SU-DHL-6 (cell line): ENCODE data around the gene SLC39A10.

ENCODE experiments used
- H2AFZ ChIP-seq: fragments of 200-600 bp; sonication (generic); 2 replicates; pipeline ENCODE4 v1.6.1; 2014; ENCODE audit warnings: low read depth, mild to moderate bottlenecking, moderate library complexity, mixed read lengths, antibody characterized with exemption, low read length; ENCODE audit not compliant: severe bottlenecking
- H3F3A ChIP-seq: fragments of 200-600 bp; shearing (Covaris generic); 2 replicates; pipeline ENCODE4 v1.6.0; 2016; ENCODE audit warnings: antibody characterized with exemption, mild to moderate bottlenecking; ENCODE audit not compliant: insufficient read depth
- H3K27ac ChIP-seq: fragments of 200-600 bp; sonication (generic); 2 replicates; pipeline ENCODE4 v1.5.1; 2016; ENCODE audit warnings: low read depth, mild to moderate bottlenecking, low read length, moderate library complexity, mixed read lengths
- H3K27me3 ChIP-seq: fragments of 200-600 bp; sonication (generic), shearing (Covaris generic); 2 replicates; pipeline ENCODE4 v1.6.0; 2014; ENCODE audit warnings: mild to moderate bottlenecking, low read length
- H3K36me3 ChIP-seq: fragments of 200-600 bp; sonication (generic); 2 replicates; pipeline ENCODE4 v1.6.1; 2014; ENCODE audit warnings: mild to moderate bottlenecking, low read length, mixed read lengths
- H3K4me2 ChIP-seq: fragments of 300-600, 200-600 bp; shearing (Covaris generic), sonication (generic); 2 replicates; pipeline ENCODE4 v1.6.0; 2014; ENCODE audit warnings: low read length, low read depth, mild to moderate bottlenecking; ENCODE audit not compliant: poor library complexity, severe bottlenecking
- H3K4me3 ChIP-seq: fragments of 200-600 bp; sonication (generic); 2 replicates; pipeline ENCODE4 v1.5.1; 2014; ENCODE audit warnings: antibody characterized with exemption, low read length, mild to moderate bottlenecking, mixed read lengths; ENCODE audit not compliant: insufficient read depth, poor library complexity, severe bottlenecking
- H3K79me2 ChIP-seq: fragments of 200-600 bp; sonication (generic); 2 replicates; pipeline ENCODE4 v1.6.1; 2014; ENCODE audit warnings: mild to moderate bottlenecking, low read length, moderate library complexity; ENCODE audit not compliant: insufficient read depth
- H3K9ac ChIP-seq: fragments of 200-600 bp; sonication (generic); 2 replicates; pipeline ENCODE4 v1.7.0; 2014; ENCODE audit warnings: mild to moderate bottlenecking, low read length
- H3K9me2 ChIP-seq: fragments of 200-600 bp; sonication (generic); replicated peaks from 2 replicates; pipeline ENCODE4 v1.6.1; 2014; ENCODE audit warnings: low read length; ENCODE audit not compliant: insufficient read depth
- H3K9me3 ChIP-seq: fragments of 200-600 bp; sonication (generic); 2 replicates; pipeline ENCODE4 v1.6.1; 2014; ENCODE audit warnings: low read length, mixed read lengths; ENCODE audit not compliant: insufficient read depth
- H4K20me1 ChIP-seq: fragments of 200-600 bp; sonication (generic); 2 replicates; pipeline ENCODE4 v1.6.1; 2014; ENCODE audit warnings: low read depth, mild to moderate bottlenecking, antibody characterized with exemption, low read length, moderate library complexity, mixed read lengths
- EZH2phosphoT487 ChIP-seq: fragments of 200-600 bp; sonication (generic), shearing (Covaris generic); conservative IDR thresholded peaks from 2 replicates; pipeline ENCODE4 v1.6.1; 2018; ENCODE audit warnings: mild to moderate bottlenecking, antibody characterized with exemption, low read length, moderate library complexity, mixed read lengths
- TF ChIP-seq, protein P1 (sequence below): fragments of 200-600 bp; sonication (generic); IDR thresholded peaks from one replicate; pipeline ENCODE4 v1.5.1; 2017; ENCODE audit warnings: antibody characterized with exemption, mild to moderate bottlenecking, low read length, moderate library complexity; ENCODE audit not compliant: insufficient read depth, poor library complexity, severe bottlenecking

The SLC39A10 gene

DNA sequence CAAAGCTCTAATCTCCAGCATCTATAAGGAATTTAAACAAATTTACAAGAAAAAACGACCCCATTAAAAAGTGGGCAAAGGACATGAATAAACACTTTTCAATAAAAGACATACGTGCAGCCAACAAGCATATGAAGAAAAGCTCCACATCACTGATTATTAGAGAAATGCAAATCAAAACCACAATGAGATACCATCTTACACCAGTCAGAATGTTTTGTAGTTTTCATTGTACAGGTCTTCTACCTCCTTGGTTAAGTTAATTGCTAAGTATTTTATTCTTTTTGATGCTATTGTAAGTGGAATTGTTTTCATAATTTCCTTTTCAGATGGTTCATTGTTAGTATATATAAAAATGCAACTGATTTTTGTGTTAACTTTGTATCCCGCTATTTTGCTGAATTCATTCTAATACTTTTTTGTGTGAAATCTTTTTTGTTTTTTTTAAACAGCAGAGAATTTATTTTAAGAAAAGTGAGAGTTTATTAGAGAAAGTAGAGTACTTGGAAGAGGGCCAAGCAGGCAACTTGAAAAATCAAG is 40.7 kb downstream of the SLC39A10 start:
- H3K9me2 ChIP-seq, result no peaks in the 10 kb centered on the region
- H3K36me3 ChIP-seq, result no peaks in the 10 kb centered on the region
- H3K4me2 ChIP-seq, result no peak overlapping the region
- no peaks in the 10 kb centered on the region; the same call in 1 of the 2 replicates for H3K79me2 ChIP-seq
- H4K20me1 ChIP-seq, result no peaks in the 10 kb centered on the region
- H3K9me3 ChIP-seq, result no peaks in the 10 kb centered on the region
- no peak overlapping the region for H3K4me3 ChIP-seq
- H3K9ac ChIP-seq, result no peak overlapping the region
- H3K27me3 ChIP-seq, result no peaks in the 10 kb centered on the region
- H3K27ac ChIP-seq, result no peak overlapping the region
- H2AFZ ChIP-seq, result no peak overlapping the region
- TF ChIP-seq EZH2phosphoT487, result no peak
- TF ChIP-seq, protein P1, sequence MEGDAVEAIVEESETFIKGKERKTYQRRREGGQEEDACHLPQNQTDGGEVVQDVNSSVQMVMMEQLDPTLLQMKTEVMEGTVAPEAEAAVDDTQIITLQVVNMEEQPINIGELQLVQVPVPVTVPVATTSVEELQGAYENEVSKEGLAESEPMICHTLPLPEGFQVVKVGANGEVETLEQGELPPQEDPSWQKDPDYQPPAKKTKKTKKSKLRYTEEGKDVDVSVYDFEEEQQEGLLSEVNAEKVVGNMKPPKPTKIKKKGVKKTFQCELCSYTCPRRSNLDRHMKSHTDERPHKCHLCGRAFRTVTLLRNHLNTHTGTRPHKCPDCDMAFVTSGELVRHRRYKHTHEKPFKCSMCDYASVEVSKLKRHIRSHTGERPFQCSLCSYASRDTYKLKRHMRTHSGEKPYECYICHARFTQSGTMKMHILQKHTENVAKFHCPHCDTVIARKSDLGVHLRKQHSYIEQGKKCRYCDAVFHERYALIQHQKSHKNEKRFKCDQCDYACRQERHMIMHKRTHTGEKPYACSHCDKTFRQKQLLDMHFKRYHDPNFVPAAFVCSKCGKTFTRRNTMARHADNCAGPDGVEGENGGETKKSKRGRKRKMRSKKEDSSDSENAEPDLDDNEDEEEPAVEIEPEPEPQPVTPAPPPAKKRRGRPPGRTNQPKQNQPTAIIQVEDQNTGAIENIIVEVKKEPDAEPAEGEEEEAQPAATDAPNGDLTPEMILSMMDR, result no peak
- H3F3A ChIP-seq, result no peaks in the 10 kb centered on the region

DNA sequence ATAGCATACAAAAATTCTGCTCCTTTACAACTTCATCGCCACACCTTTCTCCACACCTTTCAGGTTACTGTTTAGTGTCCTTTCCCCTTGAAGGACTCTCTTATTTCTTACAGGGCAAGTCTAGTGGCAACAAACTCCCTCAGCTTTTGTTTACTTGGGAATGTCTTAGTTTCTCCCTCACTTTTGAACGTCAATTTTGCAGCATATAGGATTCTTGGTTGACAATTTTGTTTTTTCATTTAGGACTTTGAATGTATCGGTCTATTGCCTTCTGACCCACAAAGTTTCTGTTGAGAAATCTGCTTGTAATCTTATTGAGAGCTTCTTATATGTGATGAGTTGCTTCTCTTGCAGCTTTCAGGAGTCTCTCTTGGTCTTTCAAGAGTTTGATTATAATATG is 43.5 kb downstream of the SLC39A10 start:
- no peak overlapping the region for H3K9ac ChIP-seq
- no peaks in the 10 kb centered on the region for H3F3A ChIP-seq
- H3K4me3 ChIP-seq, result no peak overlapping the region
- H4K20me1 ChIP-seq, result no peaks in the 10 kb centered on the region
- H3K4me2 ChIP-seq, result no peak overlapping the region
- TF ChIP-seq, protein P1, result no peak
- TF ChIP-seq EZH2phosphoT487, result no peak
- no peaks in the 10 kb centered on the region for H3K36me3 ChIP-seq
- H3K79me2 ChIP-seq, result no peaks in the 10 kb centered on the region
- no peak overlapping the region for H3K27ac ChIP-seq
- no peaks in the 10 kb centered on the region for H3K27me3 ChIP-seq
- H3K9me2 ChIP-seq, result no peaks in the 10 kb centered on the region
- no peaks in the 10 kb centered on the region for H3K9me3 ChIP-seq
- H2AFZ ChIP-seq, result no peak overlapping the region

DNA sequence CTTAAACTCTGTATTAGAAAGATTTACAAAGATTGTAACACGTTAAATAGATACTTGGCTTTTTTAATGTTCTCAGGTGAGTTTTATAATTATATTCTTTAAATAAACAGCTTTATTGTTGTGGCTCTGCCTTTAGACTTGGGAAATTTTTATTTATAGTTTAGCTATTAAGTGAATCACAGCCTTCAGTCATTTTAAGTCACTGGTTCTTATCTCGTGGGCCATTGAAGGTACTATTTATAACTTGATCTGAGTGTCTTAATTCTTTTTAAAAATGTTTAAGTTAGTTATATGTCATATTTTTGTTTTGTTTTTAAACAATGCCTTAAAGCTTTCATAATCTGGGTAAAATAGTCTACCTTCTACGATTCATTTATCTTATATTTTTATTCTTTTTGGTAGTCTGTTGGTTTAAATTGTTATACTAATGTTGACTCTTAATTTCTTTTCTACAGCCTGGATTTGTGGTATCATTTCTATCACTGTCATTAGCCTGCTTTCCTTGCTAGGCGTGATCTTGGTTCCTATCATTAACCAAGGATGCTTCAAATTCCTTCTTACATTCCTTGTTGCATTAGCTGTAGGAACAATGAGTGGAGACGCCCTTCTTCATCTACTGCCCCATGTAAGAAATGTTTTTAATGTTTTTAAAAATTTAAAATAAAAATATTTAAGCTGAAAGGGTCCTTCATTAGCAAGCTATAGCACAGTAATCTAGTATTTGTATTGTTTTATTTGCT is 49.3 kb downstream of the SLC39A10 start:
- no peak overlapping the region for H3K9ac ChIP-seq
- H3K4me2 ChIP-seq, result no peak overlapping the region
- H3K79me2 ChIP-seq, result no peaks in the 10 kb centered on the region
- H2AFZ ChIP-seq, result no peak overlapping the region
- no peaks in the 10 kb centered on the region for H3K9me2 ChIP-seq
- no peaks in the 10 kb centered on the region for H3K27me3 ChIP-seq
- no peak overlapping the region for H3K27ac ChIP-seq
- TF ChIP-seq, protein P1, result no peak
- TF ChIP-seq EZH2phosphoT487, result no peak
- H3F3A ChIP-seq, result no peaks in the 10 kb centered on the region
- H4K20me1 ChIP-seq, result no peaks in the 10 kb centered on the region
- no peaks in the 10 kb centered on the region for H3K9me3 ChIP-seq
- no peak overlapping the region for H3K4me3 ChIP-seq
- no peaks in the 10 kb centered on the region for H3K36me3 ChIP-seq
